Stimulated activated CD8-positive, alpha-beta memory T cell treated with anti-CD3 and anti-CD28 coated beads, Interleukin-15, amount 100 ng/mL, for 4 hours (primary cell): ENCODE data around the gene SHC2.
"Not testable (repeated sequence)": the region's sequence is repeated elsewhere in the genome, so short reads cannot be mapped to it uniquely, and the experiment has no call there.

Source experiments
- DNase-seq, 2 donors: peaks; one replicate each; pipeline ENCODE4 v3.0.0-alpha.2; 2020; ENCODE audit warnings: low read depth in 2 of 2

Gene SHC2

GRCh38 chr19:491146-491741 is 30.4 kb upstream of the SHC2 start:
- DNase-seq, result no peak

DNA sequence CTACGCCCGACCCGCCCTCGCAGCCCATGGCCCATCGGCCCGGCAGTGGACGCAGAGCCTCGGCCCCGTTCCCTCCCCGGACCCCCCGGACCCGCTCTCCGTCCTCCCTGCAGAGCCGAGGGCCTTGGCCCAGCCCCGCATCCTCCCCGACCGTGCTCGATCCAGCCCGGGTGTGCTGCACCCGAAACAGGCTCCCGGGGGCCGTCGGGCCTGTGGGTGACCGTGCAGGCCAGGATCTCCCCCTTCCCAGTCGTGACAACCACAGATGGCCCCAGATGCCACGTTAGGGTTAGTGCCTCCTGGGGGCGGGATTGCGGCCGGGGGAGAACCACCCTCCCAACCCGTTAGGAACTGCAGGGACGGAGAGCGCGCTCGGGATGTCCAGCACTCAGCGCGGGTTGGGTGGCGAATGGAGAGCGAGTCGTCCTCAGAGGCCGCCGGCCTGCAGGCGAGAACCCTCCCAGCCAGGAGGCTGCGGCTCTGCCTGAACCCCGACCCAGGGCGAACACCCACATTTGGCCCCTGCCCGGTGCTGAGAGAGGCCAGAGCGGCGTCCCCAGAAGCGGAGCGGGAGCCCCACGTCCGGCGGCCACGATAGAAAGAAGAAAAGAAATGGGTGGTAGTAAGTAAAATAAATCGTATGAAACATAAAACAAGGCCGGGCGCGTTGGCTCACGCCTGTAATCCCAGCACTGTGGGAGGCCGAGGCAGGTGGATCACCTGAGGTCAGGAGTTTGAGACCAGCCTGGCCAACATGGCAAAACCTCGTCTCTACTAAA is 28.8 kb upstream of the SHC2 start:
- DNase-seq, result no peak

DNA sequence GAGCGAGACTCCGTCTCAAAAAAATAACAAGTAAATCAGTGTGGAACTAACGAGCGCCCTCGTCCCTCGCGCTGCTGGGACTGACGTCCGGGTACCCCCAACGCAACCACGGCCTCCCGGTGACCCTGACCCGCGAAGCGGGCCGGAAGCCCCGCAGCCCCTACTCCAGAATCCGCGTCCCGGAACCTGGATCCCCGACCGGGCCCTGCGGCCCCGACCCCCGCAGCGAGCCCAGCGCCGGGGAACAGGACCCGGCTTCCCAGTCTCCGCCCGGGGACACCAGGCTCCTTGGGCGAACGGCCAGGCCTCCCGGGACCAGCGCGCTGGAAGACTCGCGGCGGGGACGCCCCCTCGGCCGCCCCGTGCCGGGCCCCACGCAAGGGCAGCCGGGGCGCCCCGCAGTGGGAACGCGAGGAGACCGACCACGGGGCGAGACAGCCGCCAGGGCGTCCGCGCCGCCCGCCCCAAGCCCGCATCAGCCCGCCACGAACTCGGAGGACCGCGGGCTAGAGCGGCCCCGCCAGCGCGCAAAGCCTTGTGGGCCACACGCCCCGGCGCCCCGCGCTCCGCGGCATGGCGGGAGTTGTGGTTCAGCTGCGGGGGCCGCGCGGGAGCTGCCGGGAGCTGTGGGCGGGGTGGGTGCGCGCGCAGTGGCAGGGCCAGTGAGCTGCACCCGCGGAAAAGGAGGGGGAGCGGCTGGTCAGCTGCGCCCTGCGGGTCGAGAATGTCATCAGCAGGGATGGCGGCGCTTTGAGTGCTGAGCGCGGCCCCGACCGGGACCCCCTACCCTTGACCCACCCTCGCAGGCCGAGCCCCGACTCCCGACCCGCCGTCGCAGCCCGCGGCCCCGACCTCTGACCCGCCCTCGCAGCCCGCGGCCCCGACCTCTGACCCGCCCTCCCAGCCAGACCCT is 27.9 kb upstream of the SHC2 start:
- DNase-seq, result peak; percentile 83 to 87

DNA sequence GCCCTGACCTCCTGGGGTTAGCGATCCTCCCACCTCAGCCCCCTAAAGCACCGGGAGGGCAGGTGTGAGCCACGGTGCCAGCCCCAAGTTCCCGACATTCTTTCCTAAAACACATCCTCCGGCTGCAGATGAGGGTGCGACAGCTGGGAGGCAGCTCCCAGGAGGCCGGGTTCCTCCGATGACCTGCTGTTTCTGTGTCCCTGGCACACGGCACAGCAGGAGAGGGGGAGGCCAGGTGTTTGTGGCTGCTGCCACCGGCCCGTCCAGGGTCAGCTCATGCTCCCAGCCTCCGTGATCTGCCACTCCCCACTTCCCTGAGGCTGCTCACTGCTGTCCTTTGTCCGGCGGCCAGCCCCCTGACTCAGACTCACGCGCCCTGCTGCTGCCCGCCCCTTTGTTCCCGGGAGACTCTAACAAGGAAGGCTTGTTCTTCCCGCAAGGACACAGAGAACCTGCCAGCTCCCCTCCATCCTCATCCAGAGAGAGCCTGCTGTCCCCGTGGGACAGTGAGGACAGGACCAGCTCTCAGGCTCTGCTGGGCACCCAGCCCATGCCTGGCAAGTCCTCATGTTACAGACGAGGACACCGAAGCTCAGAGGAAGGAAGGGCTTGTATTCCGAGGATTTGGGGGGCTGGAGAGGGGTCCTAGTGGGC is 24.9 kb upstream of the SHC2 start:
- no peak for DNase-seq

GRCh38 chr19:485077-485476 is 24.2 kb upstream of the SHC2 start:
- no peak for DNase-seq

DNA sequence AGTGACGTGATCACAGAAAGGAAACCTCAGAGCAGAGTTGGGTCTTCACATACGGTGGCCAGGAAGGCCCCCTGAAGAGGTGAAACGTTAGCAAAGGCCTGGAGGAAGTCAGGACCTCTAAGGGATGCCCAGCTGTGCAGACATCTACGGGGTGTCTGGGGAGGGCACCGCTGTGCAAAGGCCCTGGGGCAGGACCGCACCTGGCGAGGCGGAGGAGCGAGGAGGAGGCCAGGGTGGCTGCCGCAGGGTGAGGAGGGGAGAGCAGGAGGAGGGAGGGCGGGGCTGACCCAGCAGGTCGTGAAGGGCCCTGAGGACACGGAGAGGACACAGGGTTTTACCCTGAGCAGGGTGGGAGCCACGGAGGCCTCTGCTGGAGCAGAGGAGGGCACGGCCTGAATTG is 23.7 kb upstream of the SHC2 start:
- no peak for DNase-seq

GRCh38 chr19:483332-484072 is 22.7 kb upstream of the SHC2 start:
- DNase-seq, result no peak

GRCh38 chr19:482186-483041 is 21.6 kb upstream of the SHC2 start:
- DNase-seq, result no peak

DNA sequence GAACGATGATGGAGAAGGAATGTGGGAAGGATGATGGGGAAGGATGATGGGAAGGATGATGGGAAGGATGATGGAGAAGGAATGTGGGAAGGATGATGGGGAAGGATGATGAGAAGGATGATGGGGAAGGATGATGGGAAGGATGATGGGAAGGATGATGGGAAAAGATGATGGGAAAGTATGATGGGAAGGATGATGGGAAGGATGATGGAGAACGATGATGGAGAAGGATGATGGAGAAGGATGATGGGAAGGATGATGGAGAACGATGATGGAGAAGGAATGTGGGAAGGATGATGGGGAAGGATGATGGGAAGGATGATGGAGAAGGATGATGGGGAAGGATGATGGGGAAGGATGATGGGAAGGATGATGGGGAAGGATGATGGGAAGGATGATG is 20.3 kb upstream of the SHC2 start:
- DNase-seq, result not testable (repeated sequence)

- DNase-seq, result no peak
These were observed 19.4 kb upstream of the SHC2 start for GRCh38 chr19:480016-480855.

DNA sequence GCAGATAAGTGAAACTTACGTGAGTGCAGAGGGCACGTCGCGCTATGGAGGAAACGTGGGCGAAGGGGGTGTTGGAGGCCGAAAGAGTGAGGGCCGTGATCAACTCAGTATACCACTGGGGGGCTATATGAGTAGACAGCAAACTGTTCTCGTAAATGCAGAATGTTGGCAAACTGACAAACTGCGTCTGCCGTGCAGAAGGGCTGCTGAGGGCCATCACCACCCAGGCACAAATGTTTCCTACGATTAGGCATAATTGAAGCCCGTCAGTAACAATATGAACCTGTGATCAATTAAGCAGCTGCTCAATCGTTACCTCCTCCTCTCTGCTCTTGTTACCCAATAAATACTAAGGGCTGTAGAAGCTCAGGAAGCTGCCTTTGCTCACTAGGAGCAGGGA is 18.1 kb upstream of the SHC2 start:
- DNase-seq, result no peak

- no peak for DNase-seq
These were observed 17.5 kb upstream of the SHC2 start for GRCh38 chr19:478236-478903.

DNA sequence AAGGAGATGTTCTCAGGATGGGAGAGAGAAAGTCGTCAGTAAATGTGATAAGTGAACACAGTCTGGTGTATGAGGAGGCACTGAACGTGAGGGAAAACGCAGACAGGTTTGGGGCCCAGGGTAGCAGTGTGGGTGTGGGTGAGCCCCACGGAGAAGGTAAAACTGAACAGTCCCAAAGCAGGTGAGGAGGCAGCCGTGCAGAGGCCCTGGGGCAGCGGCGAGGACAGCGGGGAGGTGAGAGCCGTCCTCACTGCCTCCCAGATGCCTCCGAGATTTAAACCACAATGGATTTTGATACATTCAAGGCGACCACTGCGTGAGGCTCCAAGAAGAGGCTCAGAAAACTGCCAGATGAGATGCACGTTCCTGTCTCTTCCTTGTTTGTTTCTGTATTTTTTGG is 14.5 kb upstream of the SHC2 start:
- no peak for DNase-seq

GRCh38 chr19:474126-475078 is 13.6 kb upstream of the SHC2 start:
- no peak for DNase-seq

- DNase-seq, result no peak
These were observed 11.4 kb upstream of the SHC2 start for GRCh38 chr19:472005-472858.

DNA sequence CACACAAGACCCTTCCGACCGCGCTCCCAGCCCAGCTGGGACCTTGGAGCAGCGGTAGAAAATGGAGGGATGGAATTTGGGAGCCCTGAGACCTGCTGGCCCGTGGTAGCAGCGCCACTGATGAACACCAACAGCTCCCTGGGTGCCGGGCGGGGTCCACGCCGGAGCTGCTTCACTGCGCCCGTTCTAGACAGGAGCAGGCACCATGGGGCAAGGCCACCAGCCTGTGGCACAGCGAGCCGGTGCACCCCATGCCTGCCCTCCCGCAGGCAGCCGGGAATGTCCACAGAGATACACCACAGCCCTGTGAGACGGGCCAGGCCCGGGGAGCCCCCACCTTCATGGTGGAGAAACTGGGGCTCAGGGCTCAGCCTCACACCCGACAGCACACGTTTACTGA is 9.9 kb upstream of the SHC2 start:
- DNase-seq, result no peak

- DNase-seq, result no peak
These were observed 9.0 kb upstream of the SHC2 start for GRCh38 chr19:469833-470232.
